Mucosa of rectum (tissue), 2 donors: ENCODE measurements around the gene DUSP28.
"Not testable (repeated sequence)": the region's sequence is repeated elsewhere in the genome, so short reads cannot be mapped to it uniquely, and the experiment has no call there.

Experiments used
- H3K27ac ChIP-seq, 2 donors: one replicate each; pipeline ENCODE4 v1.7.0; 2013; ENCODE audit warnings: inconsistent platforms in 2 of 2, low read depth in 2 of 2, low read length in 2 of 2
- H3K27me3 ChIP-seq, 2 donors: one replicate each; pipeline ENCODE4 v1.7.0; 2013; ENCODE audit warnings: low read length in 2 of 2; ENCODE audit not compliant: control insufficient read depth in 2 of 2, insufficient read depth in 2 of 2
- H3K36me3 ChIP-seq, 2 donors: one replicate each; pipeline ENCODE4 v1.7.0; 2013; ENCODE audit warnings: low read length in 2 of 2; ENCODE audit not compliant: control insufficient read depth in 2 of 2, insufficient read depth in 2 of 2
- H3K4me1 ChIP-seq, 2 donors: one replicate each; pipeline ENCODE4 v1.7.0; 2013; ENCODE audit warnings: low read length in 2 of 2, mild to moderate bottlenecking in 1 of 2; ENCODE audit not compliant: control insufficient read depth in 2 of 2, insufficient read depth in 2 of 2
- H3K4me3 ChIP-seq, 2 donors: one replicate each; pipeline ENCODE4 v1.7.0; 2013; ENCODE audit warnings: low read length in 2 of 2
- H3K9ac ChIP-seq, 2 donors: one replicate each; pipeline ENCODE4 v1.7.0; 2013; ENCODE audit warnings: low read length in 2 of 2, low read depth in 1 of 2, mild to moderate bottlenecking in 1 of 2
- H3K9me3 ChIP-seq, 2 donors: one replicate each; pipeline ENCODE4 v1.7.0; 2013; ENCODE audit warnings: low read length in 2 of 2; ENCODE audit not compliant: control insufficient read depth in 2 of 2
- donor health status: healthy.
- donor health status: Normal muscosa, but diverticular disease.

Gene DUSP28

GRCh38 chr2:240559286-240559685 lies 871 bp upstream of the DUSP28 start:
- H3K27ac ChIP-seq, result no peak overlapping the region
- no peaks in the 10 kb centered on the region for H3K9me3 ChIP-seq
- no peaks in the 10 kb centered on the region for H3K27me3 ChIP-seq
- H3K36me3 ChIP-seq, result peaks cover 6 to 7% of the 10 kb centered on the region in 2 donors
- H3K9ac ChIP-seq, result no peak overlapping the region
- H3K4me3 ChIP-seq, result peak overlapping the region in 1 of 2 donors; percentile 71
- H3K4me1 ChIP-seq, result peaks cover 21 to 23% of the 10 kb centered on the region in 2 donors

DNA sequence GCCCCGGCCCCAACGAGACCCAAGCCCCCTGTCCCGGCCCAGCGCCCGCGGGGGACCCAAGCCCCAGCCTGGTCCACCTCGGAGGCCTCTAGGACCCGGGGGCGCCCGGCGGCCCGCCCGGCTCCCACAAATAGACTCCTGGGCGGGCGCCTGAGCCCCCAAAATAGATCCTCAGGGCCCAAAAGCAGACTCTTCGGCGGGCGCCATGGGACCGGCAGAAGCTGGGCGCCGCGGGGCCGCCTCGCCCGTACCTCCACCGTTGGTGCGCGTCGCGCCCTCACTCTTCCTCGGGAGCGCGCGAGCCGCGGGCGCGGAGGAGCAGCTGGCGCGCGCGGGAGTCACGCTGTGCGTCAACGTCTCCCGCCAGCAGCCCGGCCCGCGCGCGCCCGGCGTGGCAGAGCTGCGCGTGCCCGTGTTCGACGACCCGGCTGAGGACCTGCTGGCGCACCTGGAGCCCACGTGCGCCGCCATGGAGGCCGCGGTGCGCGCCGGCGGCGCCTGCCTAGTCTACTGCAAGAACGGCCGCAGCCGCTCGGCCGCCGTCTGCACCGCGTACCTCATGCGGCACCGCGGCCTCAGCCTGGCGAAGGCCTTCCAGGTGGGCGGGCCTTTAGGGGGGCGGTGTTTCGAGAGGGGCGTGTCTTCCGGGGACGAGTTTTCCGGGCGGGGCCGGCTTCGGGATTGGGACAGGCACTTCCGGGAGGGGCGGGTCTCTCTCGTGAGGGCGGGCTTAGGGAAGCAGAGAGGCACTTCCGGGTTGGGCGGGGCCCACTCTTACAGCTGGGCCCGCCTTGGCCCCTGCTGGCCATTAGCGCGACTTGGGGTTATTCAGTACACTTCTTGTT lies 545 bp downstream of the DUSP28 start:
- Histone ChIP-seq H3K27me3 (no peaks in the 10 kb centered on the region), H3K27ac (peak overlapping the region; percentile 95 to 97), H3K4me3 (peak overlapping the region; percentile 77 to 87), H3K36me3 (peaks cover 0 to 2% of the 10 kb centered on the region in 2 donors), H3K4me1 (peaks cover 35 to 36% of the 10 kb centered on the region in 2 donors), H3K9ac (peak overlapping the region; percentile 92 to 93), H3K9me3 (no peaks in the 10 kb centered on the region)

GRCh38 chr2:240561325-240561971 lies 1.3 kb downstream of the DUSP28 start:
- Histone ChIP-seq H3K9ac (peak overlapping the region; percentile 79 to 92), H3K36me3 (peaks cover 0 to 2% of the 10 kb centered on the region in 2 donors), H3K27ac (peak overlapping the region; percentile 95 to 97), H3K9me3 (no peaks in the 10 kb centered on the region), H3K4me1 (peaks cover 41% of the 10 kb centered on the region in 2 donors), H3K4me3 (peak overlapping the region; percentile 77 to 87), H3K27me3 (no peaks in the 10 kb centered on the region)

- H3K27ac ChIP-seq, H3K27me3 ChIP-seq, H3K9ac ChIP-seq, H3K9me3 ChIP-seq, H3K4me3 ChIP-seq, H3K36me3 ChIP-seq: not testable (repeated sequence)
- peaks cover 52% of the 10 kb centered on the region in 2 donors for H3K4me1 ChIP-seq
These were observed 3.1 kb downstream of the DUSP28 start for GRCh38 chr2:240563231-240563630.

DNA sequence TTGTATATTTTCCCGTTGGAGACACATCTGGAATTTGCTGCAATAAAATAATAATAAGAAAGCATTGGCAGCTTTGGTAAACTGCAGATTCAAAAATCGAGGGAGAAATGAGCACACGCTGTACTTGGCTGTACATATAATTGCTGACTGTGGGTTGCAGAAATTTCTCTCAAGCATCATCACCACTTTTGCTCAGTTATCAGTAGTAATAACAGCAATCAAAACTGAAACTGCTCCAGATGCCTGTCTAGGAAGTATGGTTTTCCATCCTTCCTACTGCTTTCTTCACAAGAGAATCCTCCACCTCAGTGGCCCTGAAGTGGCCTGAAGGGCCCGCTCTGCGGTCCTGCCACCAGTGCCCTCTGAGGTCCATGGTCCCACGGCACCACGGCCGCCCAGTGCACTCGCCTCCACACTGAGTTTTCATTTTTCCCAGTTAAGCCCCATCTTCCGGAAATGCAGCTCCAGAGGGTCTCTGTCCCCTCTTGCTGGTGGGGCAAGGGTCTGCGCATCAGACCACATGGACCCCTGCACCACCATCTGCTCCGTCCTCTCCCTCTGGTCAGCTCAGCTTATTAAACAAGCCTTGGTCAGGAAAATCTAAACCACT lies 3.9 kb downstream of the DUSP28 start:
- peak overlapping the region in 1 of 2 donors; percentile 99 for H3K27ac ChIP-seq
- H3K27me3 ChIP-seq, result no peaks in the 10 kb centered on the region
- H3K9ac ChIP-seq, result no peak overlapping the region
- no peak overlapping the region for H3K4me3 ChIP-seq
- no peaks in the 10 kb centered on the region for H3K9me3 ChIP-seq
- peaks cover 52 to 53% of the 10 kb centered on the region in 2 donors for H3K4me1 ChIP-seq
- no peaks in the 10 kb centered on the region for H3K36me3 ChIP-seq

DNA sequence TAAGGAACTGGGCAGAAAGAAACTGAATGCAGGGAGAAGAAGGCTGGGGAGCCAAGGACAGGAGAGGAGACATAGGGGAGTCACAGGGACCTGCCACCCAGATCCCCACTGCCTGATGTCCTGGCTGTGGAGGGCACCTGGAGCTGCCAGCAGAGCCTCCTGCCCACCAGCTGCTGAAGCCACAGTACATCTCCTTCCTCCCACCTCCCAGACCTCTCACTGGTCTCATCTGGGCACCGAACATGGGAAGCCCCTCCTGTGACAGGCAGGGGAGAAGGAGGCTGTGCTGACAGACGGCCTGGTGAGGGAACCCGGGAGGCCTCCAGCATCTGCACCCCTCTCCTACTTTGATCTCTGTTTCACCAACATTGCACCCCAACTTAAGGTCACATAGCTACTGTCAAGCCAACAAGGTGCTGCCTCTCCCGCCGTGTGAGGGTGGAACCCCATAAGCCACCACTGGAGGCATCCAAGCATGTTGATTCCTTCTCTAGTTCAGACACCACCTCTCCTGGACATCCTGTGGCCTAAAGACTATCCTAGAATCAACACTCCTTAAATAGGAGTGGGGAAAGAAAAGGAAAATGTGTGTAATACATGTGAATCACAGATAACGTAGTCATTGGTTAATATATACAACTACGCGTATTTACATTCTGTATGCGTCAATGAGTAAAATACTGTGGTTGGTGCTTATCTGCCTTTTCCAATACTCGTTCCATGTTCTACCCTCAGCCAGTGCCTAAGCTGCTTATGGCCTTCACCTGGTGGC lies 4.6 kb downstream of the DUSP28 start:
- no peaks in the 10 kb centered on the region for H3K27me3 ChIP-seq
- no peaks in the 10 kb centered on the region for H3K36me3 ChIP-seq
- peak overlapping the region; percentile 99 for H3K27ac ChIP-seq
- peaks cover 52 to 54% of the 10 kb centered on the region in 2 donors for H3K4me1 ChIP-seq
- no peaks in the 10 kb centered on the region for H3K9me3 ChIP-seq
- peak overlapping the region; percentile 74 to 76 for H3K9ac ChIP-seq
- H3K4me3 ChIP-seq, result peak overlapping the region in 1 of 2 donors; percentile 69

- peaks cover 60 to 61% of the 10 kb centered on the region in 2 donors for H3K4me1 ChIP-seq
- H3K9ac ChIP-seq, result peak overlapping the region; percentile 74 to 76
- no peaks in the 10 kb centered on the region for H3K9me3 ChIP-seq
- peak overlapping the region; percentile 99 for H3K27ac ChIP-seq
- no peaks in the 10 kb centered on the region for H3K27me3 ChIP-seq
- H3K4me3 ChIP-seq, result peak overlapping the region; percentile 59 to 69
- H3K36me3 ChIP-seq, result no peaks in the 10 kb centered on the region
These were observed 5.4 kb downstream of the DUSP28 start for GRCh38 chr2:240565333-240566202.

GRCh38 chr2:240566203-240567136 lies 6.3 kb downstream of the DUSP28 start:
- Histone ChIP-seq H3K4me1 (peaks cover 62 to 68% of the 10 kb centered on the region in 2 donors), H3K9ac (peak overlapping the region; percentile 81 to 88), H3K4me3 (peak overlapping the region; percentile 66 to 80), H3K36me3 (no peaks in the 10 kb centered on the region), H3K27me3 (no peaks in the 10 kb centered on the region), H3K9me3 (no peaks in the 10 kb centered on the region), H3K27ac (peak overlapping the region; percentile 99)
